Astrocyte (in vitro differentiated cells and primary cell): ENCODE data around the gene ZBTB2. TPM values are rescaled to one million over a fixed set of nuclear protein-coding genes. Genes with fewer than 3 reads are reported as not detected.

ENCODE experiments used
- DNase-seq: peaks from one replicate; pipeline ENCODE4 v3.0.0-alpha.2; 2010; ENCODE audit warnings: low read depth
- FAIRE-seq: peaks from 2 replicates; lab custom pipeline; 2011; peaks lifted over from hg19 to GRCh38; lab: Jason Lieb, UNC
- H2AFZ ChIP-seq: 2 replicates; pipeline ENCODE4 v1.6.0; 2012; ENCODE audit warnings: low read depth, low read length, inconsistent platforms
- H3K27ac ChIP-seq: 2 replicates; pipeline ENCODE4 v1.5.1; 2011; ENCODE audit warnings: low read depth, low read length, inconsistent platforms
- H3K27me3 ChIP-seq: 2 replicates; pipeline ENCODE4 v1.6.0; 2011; ENCODE audit warnings: low read length, inconsistent platforms; ENCODE audit not compliant: insufficient read depth
- H3K36me3 ChIP-seq: 2 replicates; pipeline ENCODE4 v1.5.1; 2011; ENCODE audit warnings: low read length, inconsistent platforms; ENCODE audit not compliant: insufficient read depth
- H3K4me1 ChIP-seq: 2 replicates; pipeline ENCODE4 v1.5.1; 2011; ENCODE audit warnings: low read length, inconsistent platforms; ENCODE audit not compliant: insufficient read depth
- H3K4me2 ChIP-seq: 2 replicates; pipeline ENCODE4 v1.6.0; 2012; ENCODE audit warnings: low read length, inconsistent platforms
- H3K4me3 ChIP-seq: 2 replicates; pipeline ENCODE4 v1.5.1; 2011; ENCODE audit warnings: low read depth, mild to moderate bottlenecking, low read length, inconsistent platforms; ENCODE audit not compliant: insufficient read depth
- H3K79me2 ChIP-seq: 2 replicates; pipeline ENCODE4 v1.6.0; 2012; ENCODE audit warnings: mild to moderate bottlenecking, low read length, inconsistent platforms; ENCODE audit not compliant: insufficient read depth
- H3K9ac ChIP-seq: 2 replicates; pipeline ENCODE4 v1.6.0; 2012; ENCODE audit warnings: mild to moderate bottlenecking, low read length, inconsistent platforms
- H3K9me3 ChIP-seq: 2 replicates; pipeline ENCODE4 v1.5.1; 2012; ENCODE audit warnings: low read depth, mild to moderate bottlenecking, low read length, inconsistent platforms; ENCODE audit not compliant: insufficient read depth
- H4K20me1 ChIP-seq: 2 replicates; pipeline ENCODE4 v1.6.0; 2012; ENCODE audit warnings: low read length, inconsistent platforms; ENCODE audit not compliant: insufficient read depth
- H3K27ac Mint-ChIP-seq: one replicate; pipeline ENCODE4 v1.8.0; 2021; ENCODE audit warnings: mild to moderate bottlenecking, mixed read lengths; ENCODE audit not compliant: unreplicated experiment
- H3K27me3 Mint-ChIP-seq: one replicate; pipeline ENCODE4 v1.8.0; 2021; ENCODE audit warnings: low read depth, mixed read lengths; ENCODE audit not compliant: unreplicated experiment
- H3K36me3 Mint-ChIP-seq: one replicate; pipeline ENCODE4 v1.8.0; 2021; ENCODE audit warnings: low read depth, mixed read lengths; ENCODE audit not compliant: unreplicated experiment
- H3K4me1 Mint-ChIP-seq: one replicate; pipeline ENCODE4 v1.8.0; 2021; ENCODE audit warnings: low read depth, mixed read lengths; ENCODE audit not compliant: unreplicated experiment
- H3K4me3 Mint-ChIP-seq: one replicate; pipeline ENCODE4 v1.8.0; 2021; ENCODE audit warnings: mild to moderate bottlenecking, moderate library complexity, mixed read lengths; ENCODE audit not compliant: unreplicated experiment
- H3K9me3 Mint-ChIP-seq: one replicate; pipeline ENCODE4 v1.8.0; 2021; ENCODE audit warnings: mild to moderate bottlenecking, mixed read lengths; ENCODE audit not compliant: unreplicated experiment
- CTCF ChIP-seq: IDR thresholded peaks from 2 replicates; pipeline ENCODE4 v1.5.1; 2011; ENCODE audit warnings: low read depth, mild to moderate bottlenecking, inconsistent platforms, low read length, moderate library complexity; ENCODE audit not compliant: insufficient read depth
- EZH2 ChIP-seq: IDR thresholded peaks from 2 replicates; pipeline ENCODE4 v1.6.1; 2012; ENCODE audit warnings: mild to moderate bottlenecking, low read length, inconsistent platforms; ENCODE audit not compliant: insufficient read depth
- total RNA-seq: library from RNA; stranded (reverse); gene quantifications from 2 replicates; pipeline ENCODE4 v1.2.1, GENCODE V29; 2021

Gene ZBTB2
- total RNA-seq, 1 donor from 2014 or later = 20.8 TPM

DNA sequence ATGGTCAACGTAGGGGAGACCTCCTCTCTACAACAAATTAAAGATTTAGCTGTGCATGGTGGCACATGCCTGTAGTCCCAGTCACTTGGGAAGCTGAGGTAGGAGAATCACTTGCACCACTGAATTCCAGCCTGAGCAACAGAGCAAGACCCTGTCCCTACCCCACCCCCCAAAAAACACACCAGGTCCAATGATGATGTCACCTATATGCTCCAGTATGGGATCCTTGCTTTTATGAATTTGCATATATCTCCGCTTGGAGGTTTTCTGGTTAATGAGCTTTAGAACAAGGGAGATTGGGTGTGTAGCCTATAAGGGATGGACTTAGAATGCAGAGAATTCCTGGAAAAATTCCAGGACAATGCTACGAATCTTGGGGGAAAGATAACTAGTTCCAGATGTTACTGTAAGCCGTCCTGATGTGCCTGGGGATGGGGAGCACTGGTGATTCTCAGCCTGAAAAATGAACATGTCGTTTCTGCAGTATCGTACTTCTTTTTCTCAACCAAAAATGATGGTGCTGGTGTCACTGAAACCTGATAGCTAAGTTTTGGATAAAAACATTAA, 61.1 kb downstream of the ZBTB2 start:
- peaks cover 3% of the 10 kb centered on the region for H3K36me3 ChIP-seq
- H3K27ac Mint-ChIP-seq = no peak overlapping the region
- no peaks in the 10 kb centered on the region for H3K27me3 Mint-ChIP-seq
- H3K27ac ChIP-seq = no peak overlapping the region
- H3K9ac ChIP-seq = no peak overlapping the region
- peaks cover 7% of the 10 kb centered on the region for H3K4me1 Mint-ChIP-seq
- H3K9me3 ChIP-seq = no peaks in the 10 kb centered on the region
- no peak overlapping the region for H3K4me3 Mint-ChIP-seq
- peak; percentile 69 for DNase-seq
- H3K79me2 ChIP-seq = peaks cover 93% of the 10 kb centered on the region
- H3K36me3 Mint-ChIP-seq = peaks cover 2% of the 10 kb centered on the region
- peaks cover 13% of the 10 kb centered on the region for H4K20me1 ChIP-seq
- H3K4me3 ChIP-seq = no peak overlapping the region
- H3K9me3 Mint-ChIP-seq = no peaks in the 10 kb centered on the region
- TF ChIP-seq EZH2 (no peak), CTCF (no peak)
- H3K4me1 ChIP-seq = peaks cover 11% of the 10 kb centered on the region
- peak overlapping the region; percentile 53 for H3K4me2 ChIP-seq
- H2AFZ ChIP-seq = no peak overlapping the region
- no peaks in the 10 kb centered on the region for H3K27me3 ChIP-seq
- FAIRE-seq = no peak

GRCh38 chr6:151327101-151327500, 64.3 kb downstream of the ZBTB2 start:
- H3K36me3 ChIP-seq = no peaks in the 10 kb centered on the region
- H3K27me3 Mint-ChIP-seq = no peaks in the 10 kb centered on the region
- H3K27ac ChIP-seq = no peak overlapping the region
- H3K4me3 ChIP-seq = peak overlapping the region; percentile 83
- H3K4me1 Mint-ChIP-seq = peaks cover 12% of the 10 kb centered on the region
- DNase-seq (no peak), FAIRE-seq (no peak)
- H3K27me3 ChIP-seq = no peaks in the 10 kb centered on the region
- no peak for TF ChIP-seq EZH2
- no peak overlapping the region for H3K27ac Mint-ChIP-seq
- no peaks in the 10 kb centered on the region for H3K9me3 ChIP-seq
- peaks cover 27% of the 10 kb centered on the region for H3K4me1 ChIP-seq
- H2AFZ ChIP-seq = no peak overlapping the region
- H3K9ac ChIP-seq = peak overlapping the region; percentile 91
- peaks cover 2% of the 10 kb centered on the region for H3K36me3 Mint-ChIP-seq
- H3K4me3 Mint-ChIP-seq = no peak overlapping the region
- peaks cover 9% of the 10 kb centered on the region for H4K20me1 ChIP-seq
- no peaks in the 10 kb centered on the region for H3K9me3 Mint-ChIP-seq
- peaks cover 94% of the 10 kb centered on the region for H3K79me2 ChIP-seq
- peak overlapping the region; percentile 94 for H3K4me2 ChIP-seq

DNA sequence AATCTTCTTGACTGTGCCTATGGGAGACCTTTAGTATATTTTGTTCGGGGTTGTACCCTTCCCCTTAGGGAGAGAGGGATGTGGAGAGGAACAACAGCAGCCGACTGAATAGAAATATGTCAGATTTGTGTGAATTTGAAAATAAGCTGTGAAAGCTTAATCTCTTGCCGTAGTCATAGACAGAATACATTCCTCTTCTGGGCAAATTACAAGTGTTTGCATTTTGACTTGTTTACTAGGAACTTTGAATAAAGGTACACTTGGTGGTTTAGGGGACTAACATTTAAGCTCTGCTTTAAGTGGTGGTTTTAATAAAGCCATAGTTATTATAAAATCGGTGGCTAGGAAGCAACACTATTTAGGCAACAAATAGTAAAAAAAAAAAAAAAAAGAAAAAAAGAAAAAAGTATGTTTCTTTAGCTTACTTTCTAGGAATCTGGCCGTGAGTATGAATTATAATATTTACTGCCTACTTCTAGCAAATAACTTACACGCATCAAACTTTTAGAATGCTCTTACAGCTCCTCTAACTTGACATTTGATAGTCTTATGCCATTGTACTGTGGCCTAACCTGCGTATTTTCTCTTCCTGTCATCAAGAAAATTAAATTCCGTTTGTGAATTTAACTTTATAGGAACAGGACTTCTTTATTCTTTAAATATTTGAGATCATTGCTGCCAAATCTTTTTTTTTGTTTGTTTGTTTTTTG, 65.1 kb downstream of the ZBTB2 start:
- Mint-ChIP-seq H3K4me3 (peak overlapping the region; percentile 78), H3K27ac (no peak overlapping the region), H3K36me3 (peaks cover 2% of the 10 kb centered on the region), H3K4me1 (peaks cover 12% of the 10 kb centered on the region), H3K9me3 (no peaks in the 10 kb centered on the region), H3K27me3 (no peaks in the 10 kb centered on the region)
- no peaks in the 10 kb centered on the region for H3K27me3 ChIP-seq
- H4K20me1 ChIP-seq = peaks cover 9% of the 10 kb centered on the region
- peaks cover 93% of the 10 kb centered on the region for H3K79me2 ChIP-seq
- peak overlapping the region; percentile 77 for H3K27ac ChIP-seq
- peak overlapping the region; percentile 91 for H3K9ac ChIP-seq
- TF ChIP-seq CTCF (no peak), EZH2 (no peak)
- H3K4me3 ChIP-seq = peak overlapping the region; percentile 83
- H3K36me3 ChIP-seq = no peaks in the 10 kb centered on the region
- DNase-seq (no peak), FAIRE-seq (no peak)
- H3K4me2 ChIP-seq = peak overlapping the region; percentile 94
- H2AFZ ChIP-seq = peak overlapping the region; percentile 8
- peaks cover 27% of the 10 kb centered on the region for H3K4me1 ChIP-seq
- no peaks in the 10 kb centered on the region for H3K9me3 ChIP-seq
